GM18868 (cell line): ENCODE data around the gene SAC3D1.
A peak's percentile ranks its signal among the peaks of the same experiment; 100 is the strongest.
"Not testable (repeated sequence)": the region's sequence is repeated elsewhere in the genome, so short reads cannot be mapped to it uniquely, and the experiment has no call there.

Experiments used
- ATAC-seq: cut with Tn5 transposase; IDR thresholded peaks from one replicate; pipeline ENCODE4 v1.9.1; 2021; ENCODE audit warnings: mild to moderate bottlenecking, moderate library complexity; ENCODE audit not compliant: unreplicated experiment

Gene SAC3D1

GRCh38 chr11:65023502-65023901, 17.5 kb upstream of the SAC3D1 start:
- not testable (repeated sequence) for ATAC-seq

GRCh38 chr11:65026810-65027209, 14.2 kb upstream of the SAC3D1 start:
- ATAC-seq: no peak

GRCh38 chr11:65027213-65028067, 13.6 kb upstream of the SAC3D1 start, which contains the start of gene SNX15:
TSS of gene SNX15 (plus strand) at chr11:65027439. CDS start at chr11:65027538, 99 bp downstream.
- peak; percentile 88 for ATAC-seq

- ATAC-seq: no peak
These were observed 8.8 kb upstream of the SAC3D1 start for GRCh38 chr11:65032216-65032615.

- ATAC-seq: no peak
These were observed 6.6 kb upstream of the SAC3D1 start for GRCh38 chr11:65034423-65034822.

- ATAC-seq: no peak
These were observed 5.4 kb upstream of the SAC3D1 start for GRCh38 chr11:65035579-65035978.

- no peak for ATAC-seq
These were observed 4.1 kb upstream of the SAC3D1 start for GRCh38 chr11:65036931-65037330.

GRCh38 chr11:65040520-65040846, 527 bp upstream of the SAC3D1 start:
- ATAC-seq: no peak

- no peak for ATAC-seq
These were observed 1.9 kb downstream of the SAC3D1 start for GRCh38 chr11:65042891-65043290.

- ATAC-seq: no peak
These were observed 3.0 kb downstream of the SAC3D1 start for GRCh38 chr11:65043881-65044501.

- no peak for ATAC-seq
These were observed 4.1 kb downstream of the SAC3D1 start for GRCh38 chr11:65045061-65045460.

- ATAC-seq: no peak
These were observed 4.7 kb downstream of the SAC3D1 start for GRCh38 chr11:65045728-65046127.

GRCh38 chr11:65047581-65048422, 6.8 kb downstream of the SAC3D1 start:
- no peak for ATAC-seq

- no peak for ATAC-seq
These were observed 10.4 kb downstream of the SAC3D1 start for GRCh38 chr11:65051398-65051858.

- no peak for ATAC-seq
These were observed 13.0 kb downstream of the SAC3D1 start for GRCh38 chr11:65053827-65054508.

GRCh38 chr11:65055538-65055937, 14.5 kb downstream of the SAC3D1 start:
- no peak for ATAC-seq

GRCh38 chr11:65056999-65057398, 16.0 kb downstream of the SAC3D1 start:
- ATAC-seq: no peak

- no peak for ATAC-seq
These were observed 16.5 kb downstream of the SAC3D1 start for GRCh38 chr11:65057526-65057925.

GRCh38 chr11:65058012-65058411, 17.0 kb downstream of the SAC3D1 start:
- no peak for ATAC-seq

GRCh38 chr11:65058419-65059054, 17.5 kb downstream of the SAC3D1 start, which contains the start of gene NAALADL1:
TSS of gene NAALADL1 (minus strand) at chr11:65058553. CDS start at chr11:65058521, 32 bp downstream.
- ATAC-seq: no peak
